Esophagus (tissue), 2 donors: ENCODE results near the gene SIGLEC10. TPM values are rescaled to one million over a fixed set of nuclear protein-coding genes. Genes with fewer than 3 reads are reported as not detected.
A peak's percentile ranks its signal among the peaks of the same experiment; 100 is the strongest.
"Not testable (repeated sequence)": the region's sequence is repeated elsewhere in the genome, so short reads cannot be mapped to it uniquely, and the experiment has no call there.

Experiments
- H3K27ac ChIP-seq, 2 donors: one replicate each; pipeline ENCODE4 v1.5.1; 2013; ENCODE audit warnings: low read depth in 2 of 2, mild to moderate bottlenecking in 2 of 2, inconsistent platforms in 1 of 2, low read length in 1 of 2, moderate library complexity in 1 of 2
- H3K27me3 ChIP-seq, 2 donors: one replicate each; pipeline ENCODE4 v1.6.1; 2013; ENCODE audit warnings: low read length in 2 of 2, control low read depth in 1 of 2, mild to moderate bottlenecking in 1 of 2; ENCODE audit not compliant: insufficient read depth in 2 of 2, control insufficient read depth in 1 of 2
- H3K36me3 ChIP-seq, 2 donors: one replicate each; pipeline ENCODE4 v1.6.1; 2013; ENCODE audit warnings: low read length in 1 of 2; ENCODE audit not compliant: control insufficient read depth in 2 of 2, insufficient read depth in 2 of 2
- H3K4me1 ChIP-seq, 2 donors: one replicate each; pipeline ENCODE4 v1.6.1; 2013; ENCODE audit warnings: low read length in 1 of 2; ENCODE audit not compliant: control insufficient read depth in 2 of 2, insufficient read depth in 2 of 2
- H3K4me3 ChIP-seq, 2 donors: one replicate each; pipeline ENCODE4 v1.5.1; 2013; ENCODE audit warnings: low read length in 2 of 2, mild to moderate bottlenecking in 2 of 2, low read depth in 1 of 2, moderate library complexity in 1 of 2
- H3K9me3 ChIP-seq, 2 donors: one replicate each; pipeline ENCODE4 v1.6.1; 2013; ENCODE audit warnings: mild to moderate bottlenecking in 2 of 2, low read depth in 1 of 2, low read length in 1 of 2, moderate library complexity in 1 of 2; ENCODE audit not compliant: control insufficient read depth in 2 of 2, insufficient read depth in 1 of 2
- WGBS, 2 donors: extraction: QIAGEN DNeasy Blood & Tissue Kit; methylation state at CpG; one replicate each; pipeline ENCODE4 v1.1.7; 2013; 5-methylcytosine and 5-hydroxymethylcytosine counted together
- polyA plus RNA-seq, 2 donors: library from polyadenylated mRNA; stranded (reverse); fragments of 200-250 nt; gene quantifications; one replicate each; pipeline ENCODE4 v1.2.3, GENCODE V29; 2013
- donor health status: healthy with polysubstance abuse.
- donor health status: Bipolar disorder and iron deficiency.

SIGLEC10 gene
- polyA plus RNA-seq, 2 donors: 0.65 to 0.79 TPM

- 81 to 85% methylated on average over 7 of the region's 7 CpGs for whole genome bisulfite sequencing, 2 donors
- not testable (repeated sequence) for H3K27me3 ChIP-seq, H3K4me1 ChIP-seq, H3K36me3 ChIP-seq, H3K27ac ChIP-seq, H3K4me3 ChIP-seq, H3K9me3 ChIP-seq
These were observed 17.5 kb downstream of the SIGLEC10 start for GRCh38 chr19:51399936-51400335.

- H3K36me3 ChIP-seq: no peaks in the 10 kb centered on the region
- H3K4me3 ChIP-seq: no peak overlapping the region
- H3K27me3 ChIP-seq: no peaks in the 10 kb centered on the region
- WGBS, 2 donors: 91 to 94% methylated on average over 5 of the region's 5 CpGs
- peaks cover 0 to 3% of the 10 kb centered on the region in 2 donors for H3K9me3 ChIP-seq
- no peak overlapping the region for H3K27ac ChIP-seq
- peaks cover 0 to 3% of the 10 kb centered on the region in 2 donors for H3K4me1 ChIP-seq
These were observed 18.2 kb downstream of the SIGLEC10 start for GRCh38 chr19:51399231-51399630.

- Histone ChIP-seq H3K9me3 (peaks cover 0 to under 1% of the 10 kb centered on the region in 2 donors), H3K36me3 (no peaks in the 10 kb centered on the region), H3K4me3 (no peak overlapping the region), H3K4me1 (peaks cover 0 to 3% of the 10 kb centered on the region in 2 donors), H3K27ac (no peak overlapping the region), H3K27me3 (no peaks in the 10 kb centered on the region)
- WGBS, 2 donors: 46 to 47% methylated on average over 7 of the region's 7 CpGs
These were observed 19.2 kb downstream of the SIGLEC10 start for GRCh38 chr19:51398096-51398704.

DNA sequence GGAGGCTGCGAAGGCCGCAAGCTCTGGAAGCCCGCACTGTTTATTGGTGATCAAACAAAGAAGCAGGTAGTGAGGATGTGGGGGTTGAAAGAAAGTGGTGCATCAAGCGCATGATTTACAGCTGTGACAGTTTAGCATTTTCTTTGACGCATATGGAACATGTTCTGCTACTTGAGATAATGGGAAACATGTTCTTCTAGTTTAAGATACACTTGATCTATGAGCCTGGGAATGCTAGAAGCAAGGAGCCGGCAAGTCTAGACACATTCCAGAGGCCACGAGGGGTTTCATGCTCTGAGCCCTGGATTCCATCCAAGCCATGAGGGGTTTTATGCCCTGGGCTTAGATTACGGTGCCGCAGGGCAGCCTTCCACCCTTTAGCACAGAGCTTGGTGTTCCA lies 20.0 kb downstream of the SIGLEC10 start:
- H3K4me3 ChIP-seq, H3K9me3 ChIP-seq, H3K4me1 ChIP-seq, H3K36me3 ChIP-seq, H3K27me3 ChIP-seq: not testable (repeated sequence)
- peak overlapping the region; percentile 57 to 71 for H3K27ac ChIP-seq
- 68 to 73% methylated on average over 9 of the region's 9 CpGs for WGBS, 2 donors

- no peaks in the 10 kb centered on the region for H3K36me3 ChIP-seq
- no peak overlapping the region for H3K27ac ChIP-seq
- no peak overlapping the region for H3K4me3 ChIP-seq
- peaks cover 0 to 3% of the 10 kb centered on the region in 2 donors for H3K4me1 ChIP-seq
- no peaks in the 10 kb centered on the region for H3K9me3 ChIP-seq
- no peaks in the 10 kb centered on the region for H3K27me3 ChIP-seq
- 93 to 97% methylated on average over 2 of the region's 2 CpGs for WGBS, 2 donors
These were observed 21.3 kb downstream of the SIGLEC10 start for GRCh38 chr19:51396175-51396574.

- H3K27ac ChIP-seq: peak overlapping the region; percentile 68 to 89
- H3K4me3 ChIP-seq: peak overlapping the region; percentile 41 to 44
- WGBS, 2 donors: 2 to 3% methylated on average over 44 to 45 of the region's 45 CpGs
- peaks cover 2 to 3% of the 10 kb centered on the region in 2 donors for H3K4me1 ChIP-seq
- no peaks in the 10 kb centered on the region for H3K27me3 ChIP-seq
- no peaks in the 10 kb centered on the region for H3K36me3 ChIP-seq
- H3K9me3 ChIP-seq: no peaks in the 10 kb centered on the region
These were observed 23.2 kb downstream of the SIGLEC10 start for GRCh38 chr19:51394050-51394836.

DNA sequence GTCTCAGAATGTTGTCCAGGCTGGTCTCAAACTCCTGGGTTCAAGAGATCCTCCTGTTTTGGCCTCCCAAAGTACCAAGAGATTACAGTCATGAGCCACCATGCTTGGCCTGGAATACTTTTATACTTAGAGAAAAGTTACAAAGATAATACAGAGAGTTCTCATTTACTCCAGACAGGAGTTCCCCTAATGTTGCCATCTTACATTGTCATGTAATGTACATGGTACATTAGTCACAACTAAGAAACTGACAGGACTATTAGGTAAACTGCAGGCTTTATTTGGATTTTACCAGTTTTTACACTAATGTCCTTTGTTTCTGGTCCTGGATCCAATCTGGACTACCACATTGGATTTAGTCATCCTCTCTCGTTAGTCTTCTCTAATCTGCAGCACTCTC lies 24.7 kb downstream of the SIGLEC10 start:
- Histone ChIP-seq H3K4me3 (no peak overlapping the region), H3K4me1 (peaks cover 2 to 3% of the 10 kb centered on the region in 2 donors), H3K36me3 (no peaks in the 10 kb centered on the region), H3K27ac (no peak overlapping the region), H3K27me3 (no peaks in the 10 kb centered on the region), H3K9me3 (no peaks in the 10 kb centered on the region)
- 74 to 94% methylated on average over 1 of the region's 1 CpG for WGBS, 2 donors

GRCh38 chr19:51391073-51391611 lies 26.3 kb downstream of the SIGLEC10 start:
- no peaks in the 10 kb centered on the region for H3K36me3 ChIP-seq
- no peaks in the 10 kb centered on the region for H3K9me3 ChIP-seq
- H3K4me3 ChIP-seq: no peak overlapping the region
- 67 to 70% methylated on average over 8 of the region's 8 CpGs for WGBS, 2 donors
- peaks cover 2 to 3% of the 10 kb centered on the region in 2 donors for H3K4me1 ChIP-seq
- no peaks in the 10 kb centered on the region for H3K27me3 ChIP-seq
- H3K27ac ChIP-seq: no peak overlapping the region

- H3K27ac ChIP-seq: no peak overlapping the region
- 88 to 89% methylated on average over 13 to 14 of the region's 14 CpGs for WGBS, 2 donors
- H3K4me1 ChIP-seq: peaks cover 0 to 2% of the 10 kb centered on the region in 2 donors
- H3K4me3 ChIP-seq: no peak overlapping the region
- no peaks in the 10 kb centered on the region for H3K9me3 ChIP-seq
- H3K27me3 ChIP-seq: no peaks in the 10 kb centered on the region
- H3K36me3 ChIP-seq: no peaks in the 10 kb centered on the region
These were observed 28.3 kb downstream of the SIGLEC10 start for GRCh38 chr19:51389143-51389542.
